Measurements from ENCODE around the gene SV2C.
"Not testable (repeated sequence)": the region's sequence is repeated elsewhere in the genome, so short reads cannot be mapped to it uniquely, and the experiment has no call there.

Gene SV2C

GRCh38 chr5:76290321-76290757, 207.2 kb downstream of the SV2C start:
- Histone ChIP-seq H3K27ac (ENCODE audit: low read depth in 2 of 2, low read length in 2 of 2) (no peak overlapping the region), H3K36me3 (ENCODE audit: control insufficient read depth in 2 of 2, insufficient read depth in 2 of 2, low read length in 2 of 2) (no peaks in the 10 kb centered on the region), H3K4me3 (ENCODE audit: low read length in 2 of 2) (no peak overlapping the region), H3K4me1 (ENCODE audit: control insufficient read depth in 2 of 2, insufficient read depth in 2 of 2, low read length in 2 of 2) (peaks cover 4 to 6% of the 10 kb centered on the region in 2 donors), H3K9me3 (ENCODE audit: control insufficient read depth in 2 of 2, low read length in 2 of 2) (no peaks in the 10 kb centered on the region), H3K27me3 (ENCODE audit: control insufficient read depth in 2 of 2, insufficient read depth in 2 of 2, low read length in 2 of 2) (no peaks in the 10 kb centered on the region), H3K9ac (ENCODE audit: low read depth in 1 of 2, low read length in 2 of 2) (no peak overlapping the region)

- H3K36me3 ChIP-seq (ENCODE audit: control insufficient read depth in 2 of 2, insufficient read depth in 2 of 2, low read length in 2 of 2) = no peaks in the 10 kb centered on the region
- H3K9ac ChIP-seq (ENCODE audit: low read depth in 1 of 2, low read length in 2 of 2) = no peak overlapping the region
- H3K4me3 ChIP-seq (ENCODE audit: low read length in 2 of 2) = no peak overlapping the region
- peaks cover 4 to 6% of the 10 kb centered on the region in 2 donors for H3K4me1 ChIP-seq (ENCODE audit: control insufficient read depth in 2 of 2, insufficient read depth in 2 of 2, low read length in 2 of 2)
- H3K27me3 ChIP-seq (ENCODE audit: control insufficient read depth in 2 of 2, insufficient read depth in 2 of 2, low read length in 2 of 2) = no peaks in the 10 kb centered on the region
- H3K9me3 ChIP-seq (ENCODE audit: control insufficient read depth in 2 of 2, low read length in 2 of 2) = no peaks in the 10 kb centered on the region
- H3K27ac ChIP-seq (ENCODE audit: low read depth in 2 of 2, low read length in 2 of 2) = peak overlapping the region in 1 of 2 donors; percentile 20
These were observed 208.3 kb downstream of the SV2C start for GRCh38 chr5:76291305-76292077.

- Histone ChIP-seq H3K9ac (ENCODE audit: low read depth in 1 of 2, low read length in 2 of 2) (no peak overlapping the region), H3K36me3 (ENCODE audit: control insufficient read depth in 2 of 2, insufficient read depth in 2 of 2, low read length in 2 of 2) (no peaks in the 10 kb centered on the region), H3K9me3 (ENCODE audit: control insufficient read depth in 2 of 2, low read length in 2 of 2) (no peaks in the 10 kb centered on the region), H3K27me3 (ENCODE audit: control insufficient read depth in 2 of 2, insufficient read depth in 2 of 2, low read length in 2 of 2) (no peaks in the 10 kb centered on the region), H3K4me1 (ENCODE audit: control insufficient read depth in 2 of 2, insufficient read depth in 2 of 2, low read length in 2 of 2) (peaks cover 4 to 6% of the 10 kb centered on the region in 2 donors), H3K27ac (ENCODE audit: low read depth in 2 of 2, low read length in 2 of 2) (peak overlapping the region in 1 of 2 donors; percentile 5), H3K4me3 (ENCODE audit: low read length in 2 of 2) (no peak overlapping the region)
These were observed 209.6 kb downstream of the SV2C start for GRCh38 chr5:76292620-76293322.

GRCh38 chr5:76294573-76294972, 211.4 kb downstream of the SV2C start:
- Histone ChIP-seq H3K27ac (ENCODE audit: low read depth in 2 of 2, low read length in 2 of 2) (no peak overlapping the region), H3K4me3 (ENCODE audit: low read length in 2 of 2) (no peak overlapping the region), H3K36me3 (ENCODE audit: control insufficient read depth in 2 of 2, insufficient read depth in 2 of 2, low read length in 2 of 2) (no peaks in the 10 kb centered on the region), H3K9ac (ENCODE audit: low read depth in 1 of 2, low read length in 2 of 2) (no peak overlapping the region), H3K27me3 (ENCODE audit: control insufficient read depth in 2 of 2, insufficient read depth in 2 of 2, low read length in 2 of 2) (no peaks in the 10 kb centered on the region), H3K9me3 (ENCODE audit: control insufficient read depth in 2 of 2, low read length in 2 of 2) (no peaks in the 10 kb centered on the region), H3K4me1 (ENCODE audit: control insufficient read depth in 2 of 2, insufficient read depth in 2 of 2, low read length in 2 of 2) (peaks cover 4 to 12% of the 10 kb centered on the region in 2 donors)

- Histone ChIP-seq H3K36me3 (ENCODE audit: control insufficient read depth in 2 of 2, insufficient read depth in 2 of 2, low read length in 2 of 2) (no peaks in the 10 kb centered on the region), H3K27ac (ENCODE audit: low read depth in 2 of 2, low read length in 2 of 2) (no peak overlapping the region)
These were observed 215.7 kb downstream of the SV2C start for GRCh38 chr5:76298852-76299251.

GRCh38 chr5:76299592-76299991, 216.4 kb downstream of the SV2C start:
- Histone ChIP-seq H3K9ac (ENCODE audit: low read depth in 1 of 2, low read length in 2 of 2) (no peak overlapping the region), H3K4me1 (ENCODE audit: control insufficient read depth in 2 of 2, insufficient read depth in 2 of 2, low read length in 2 of 2) (peaks cover 11 to 22% of the 10 kb centered on the region in 2 donors), H3K4me3 (ENCODE audit: low read length in 2 of 2) (no peak overlapping the region), H3K27me3 (ENCODE audit: control insufficient read depth in 2 of 2, insufficient read depth in 2 of 2, low read length in 2 of 2) (no peaks in the 10 kb centered on the region), H3K36me3 (ENCODE audit: control insufficient read depth in 2 of 2, insufficient read depth in 2 of 2, low read length in 2 of 2) (no peaks in the 10 kb centered on the region), H3K9me3 (ENCODE audit: control insufficient read depth in 2 of 2, low read length in 2 of 2) (no peaks in the 10 kb centered on the region), H3K27ac (ENCODE audit: low read depth in 2 of 2, low read length in 2 of 2) (no peak overlapping the region)

More at GRCh38 chr5:76298852-76299251, 215.7 kb downstream of the SV2C start:
- Histone ChIP-seq H3K27me3 (ENCODE audit: control insufficient read depth in 2 of 2, insufficient read depth in 2 of 2, low read length in 2 of 2) (no peaks in the 10 kb centered on the region), H3K9me3 (ENCODE audit: control insufficient read depth in 2 of 2, low read length in 2 of 2) (no peaks in the 10 kb centered on the region), H3K9ac (ENCODE audit: low read depth in 1 of 2, low read length in 2 of 2) (no peak overlapping the region), H3K4me3 (ENCODE audit: low read length in 2 of 2) (no peak overlapping the region), H3K4me1 (ENCODE audit: control insufficient read depth in 2 of 2, insufficient read depth in 2 of 2, low read length in 2 of 2) (peaks cover 8 to 18% of the 10 kb centered on the region in 2 donors)

- H3K4me1 ChIP-seq (ENCODE audit: control insufficient read depth in 2 of 2, insufficient read depth in 2 of 2, low read length in 2 of 2) = peaks cover 11 to 22% of the 10 kb centered on the region in 2 donors
- not testable (repeated sequence) for H3K27me3 ChIP-seq (ENCODE audit: control insufficient read depth in 2 of 2, insufficient read depth in 2 of 2, low read length in 2 of 2); H3K9ac ChIP-seq (ENCODE audit: low read depth in 1 of 2, low read length in 2 of 2); H3K4me3 ChIP-seq (ENCODE audit: low read length in 2 of 2); H3K36me3 ChIP-seq (ENCODE audit: control insufficient read depth in 2 of 2, insufficient read depth in 2 of 2, low read length in 2 of 2); H3K27ac ChIP-seq (ENCODE audit: low read depth in 2 of 2, low read length in 2 of 2); H3K9me3 ChIP-seq (ENCODE audit: control insufficient read depth in 2 of 2, low read length in 2 of 2)
These were observed 218.7 kb downstream of the SV2C start for GRCh38 chr5:76301932-76302331.

GRCh38 chr5:76302661-76303060, 219.5 kb downstream of the SV2C start:
- not testable (repeated sequence) for H3K4me3 ChIP-seq (ENCODE audit: low read length in 2 of 2); H3K27me3 ChIP-seq (ENCODE audit: control insufficient read depth in 2 of 2, insufficient read depth in 2 of 2, low read length in 2 of 2); H3K27ac ChIP-seq (ENCODE audit: low read depth in 2 of 2, low read length in 2 of 2); H3K36me3 ChIP-seq (ENCODE audit: control insufficient read depth in 2 of 2, insufficient read depth in 2 of 2, low read length in 2 of 2); H3K9me3 ChIP-seq (ENCODE audit: control insufficient read depth in 2 of 2, low read length in 2 of 2); H3K9ac ChIP-seq (ENCODE audit: low read depth in 1 of 2, low read length in 2 of 2)
- peaks cover 11 to 22% of the 10 kb centered on the region in 2 donors for H3K4me1 ChIP-seq (ENCODE audit: control insufficient read depth in 2 of 2, insufficient read depth in 2 of 2, low read length in 2 of 2)

- H3K4me1 ChIP-seq (ENCODE audit: control insufficient read depth in 2 of 2, insufficient read depth in 2 of 2, low read length in 2 of 2) = peaks cover 11 to 19% of the 10 kb centered on the region in 2 donors
- peak overlapping the region; percentile 43 to 47 for H3K27ac ChIP-seq (ENCODE audit: low read depth in 2 of 2, low read length in 2 of 2)
- H3K36me3 ChIP-seq (ENCODE audit: control insufficient read depth in 2 of 2, insufficient read depth in 2 of 2, low read length in 2 of 2) = no peaks in the 10 kb centered on the region
- H3K9me3 ChIP-seq (ENCODE audit: control insufficient read depth in 2 of 2, low read length in 2 of 2) = no peaks in the 10 kb centered on the region
- H3K4me3 ChIP-seq (ENCODE audit: low read length in 2 of 2) = no peak overlapping the region
- H3K9ac ChIP-seq (ENCODE audit: low read depth in 1 of 2, low read length in 2 of 2) = peak overlapping the region in 1 of 2 donors; percentile 20
- no peaks in the 10 kb centered on the region for H3K27me3 ChIP-seq (ENCODE audit: control insufficient read depth in 2 of 2, insufficient read depth in 2 of 2, low read length in 2 of 2)
These were observed 220.7 kb downstream of the SV2C start for GRCh38 chr5:76303921-76304320.

GRCh38 chr5:76305269-76305668, 222.1 kb downstream of the SV2C start:
- H3K27ac ChIP-seq (ENCODE audit: low read depth in 2 of 2, low read length in 2 of 2) = no peak overlapping the region
- H3K4me1 ChIP-seq (ENCODE audit: control insufficient read depth in 2 of 2, insufficient read depth in 2 of 2, low read length in 2 of 2) = peaks cover 9 to 14% of the 10 kb centered on the region in 2 donors
- no peak overlapping the region for H3K9ac ChIP-seq (ENCODE audit: low read depth in 1 of 2, low read length in 2 of 2)

More at GRCh38 chr5:76305269-76305668, 222.1 kb downstream of the SV2C start:
- H3K4me3 ChIP-seq (ENCODE audit: low read length in 2 of 2) = no peak overlapping the region
- H3K27me3 ChIP-seq (ENCODE audit: control insufficient read depth in 2 of 2, insufficient read depth in 2 of 2, low read length in 2 of 2) = no peaks in the 10 kb centered on the region
- no peaks in the 10 kb centered on the region for H3K36me3 ChIP-seq (ENCODE audit: control insufficient read depth in 2 of 2, insufficient read depth in 2 of 2, low read length in 2 of 2)
- H3K9me3 ChIP-seq (ENCODE audit: control insufficient read depth in 2 of 2, low read length in 2 of 2) = no peaks in the 10 kb centered on the region
